Duodenal mucosa (tissue), 2 donors: ENCODE measurements around the gene TUBA4B.
A peak's percentile ranks its signal among the peaks of the same experiment; 100 is the strongest.

Source experiments
- H3K27ac ChIP-seq: one replicate; pipeline ENCODE4 v1.7.0; 2013; ENCODE audit warnings: low read depth, low read length
- H3K27me3 ChIP-seq, 2 donors: one replicate each; pipeline ENCODE4 v1.7.0; 2013; ENCODE audit warnings: low read length in 2 of 2, control low read depth in 1 of 2; ENCODE audit not compliant: insufficient read depth in 2 of 2, control insufficient read depth in 1 of 2
- H3K36me3 ChIP-seq, 2 donors: one replicate each; pipeline ENCODE4 v1.7.0; 2013; ENCODE audit warnings: low read length in 2 of 2, control low read depth in 1 of 2; ENCODE audit not compliant: insufficient read depth in 2 of 2, control insufficient read depth in 1 of 2
- H3K4me1 ChIP-seq, 2 donors: one replicate each; pipeline ENCODE4 v1.7.0; 2013; ENCODE audit warnings: low read length in 2 of 2, control low read depth in 1 of 2; ENCODE audit not compliant: insufficient read depth in 2 of 2, control insufficient read depth in 1 of 2
- H3K4me3 ChIP-seq, 2 donors: one replicate each; pipeline ENCODE4 v1.7.0; 2013; ENCODE audit warnings: low read length in 2 of 2, low read depth in 1 of 2
- H3K9ac ChIP-seq, 2 donors: one replicate each; pipeline ENCODE4 v1.7.0; 2013; ENCODE audit warnings: low read length in 2 of 2, low read depth in 1 of 2
- H3K9me3 ChIP-seq, 2 donors: one replicate each; pipeline ENCODE4 v1.7.0; 2013; ENCODE audit warnings: low read length in 2 of 2, control low read depth in 1 of 2; ENCODE audit not compliant: control insufficient read depth in 1 of 2

The TUBA4B gene

GRCh38 chr2:219274361-219274921, 21.4 kb downstream of the TUBA4B start:
- Histone ChIP-seq H3K9me3 (no peaks in the 10 kb centered on the region), H3K27ac (no peak overlapping the region), H3K9ac (no peak overlapping the region), H3K27me3 (no peaks in the 10 kb centered on the region), H3K4me1 (peaks cover 20 to 27% of the 10 kb centered on the region in 2 donors), H3K36me3 (no peaks in the 10 kb centered on the region), H3K4me3 (no peak overlapping the region)

- Histone ChIP-seq H3K4me3 (peak overlapping the region; percentile 59), H3K36me3 (peaks cover 7 to 14% of the 10 kb centered on the region in 2 donors), H3K9ac (peak overlapping the region; percentile 89), H3K27me3 (no peaks in the 10 kb centered on the region), H3K27ac (peak overlapping the region; percentile 95), H3K4me1 (peaks cover 21 to 28% of the 10 kb centered on the region in 2 donors), H3K9me3 (no peaks in the 10 kb centered on the region)
Observed at GRCh38 chr2:219277703-219278654, 24.9 kb downstream of the TUBA4B start.

GRCh38 chr2:219278655-219279150, 25.7 kb downstream of the TUBA4B start:
- H3K27ac ChIP-seq = peak overlapping the region; percentile 95
- peak overlapping the region; percentile 89 for H3K9ac ChIP-seq
- peaks cover 14 to 15% of the 10 kb centered on the region in 2 donors for H3K36me3 ChIP-seq
- peaks cover 21 to 28% of the 10 kb centered on the region in 2 donors for H3K4me1 ChIP-seq
- peak overlapping the region; percentile 59 to 69 for H3K4me3 ChIP-seq
- no peaks in the 10 kb centered on the region for H3K9me3 ChIP-seq
- no peaks in the 10 kb centered on the region for H3K27me3 ChIP-seq

- H3K36me3 ChIP-seq = peaks cover 15 to 21% of the 10 kb centered on the region in 2 donors
- H3K27ac ChIP-seq = peak within 1 kb of the TSS; percentile 95
- H3K9ac ChIP-seq = peak within 1 kb of the TSS; percentile 89
- H3K27me3 ChIP-seq = no peaks in the 10 kb centered on the region
- H3K4me3 ChIP-seq = peak within 1 kb of the TSS; percentile 71
- H3K9me3 ChIP-seq = no peaks in the 10 kb centered on the region
- peaks cover 21 to 28% of the 10 kb centered on the region in 2 donors for H3K4me1 ChIP-seq
Observed at GRCh38 chr2:219279151-219279915, 26.3 kb downstream of the TUBA4B start, which contains the start of gene DNAJB2. DNAJB2 (plus strand) TSS chr2:219279366; CDS start chr2:219279834, 468 bp downstream.

GRCh38 chr2:219279916-219280516, 27.0 kb downstream of the TUBA4B start:
- Histone ChIP-seq H3K27ac (peak overlapping the region; percentile 95), H3K9ac (peak overlapping the region; percentile 81 to 86), H3K9me3 (no peaks in the 10 kb centered on the region), H3K4me3 (peak overlapping the region; percentile 71), H3K4me1 (peaks cover 21 to 28% of the 10 kb centered on the region in 2 donors), H3K36me3 (peaks cover 17 to 28% of the 10 kb centered on the region in 2 donors), H3K27me3 (no peaks in the 10 kb centered on the region)

GRCh38 chr2:219280651-219281050, 27.6 kb downstream of the TUBA4B start:
- H3K4me3 ChIP-seq = no peak overlapping the region
- H3K9ac ChIP-seq = peak overlapping the region in 1 of 2 donors; percentile 5
- peaks cover 21 to 28% of the 10 kb centered on the region in 2 donors for H3K4me1 ChIP-seq
- no peaks in the 10 kb centered on the region for H3K27me3 ChIP-seq
- H3K36me3 ChIP-seq = peaks cover 19 to 33% of the 10 kb centered on the region in 2 donors
- no peak overlapping the region for H3K27ac ChIP-seq
- H3K9me3 ChIP-seq = no peaks in the 10 kb centered on the region

- Histone ChIP-seq H3K4me3 (no peak overlapping the region), H3K27me3 (no peaks in the 10 kb centered on the region), H3K9me3 (no peaks in the 10 kb centered on the region), H3K4me1 (peaks cover 21 to 28% of the 10 kb centered on the region in 2 donors), H3K9ac (no peak overlapping the region), H3K27ac (no peak overlapping the region), H3K36me3 (peaks cover 19 to 37% of the 10 kb centered on the region in 2 donors)
Observed at GRCh38 chr2:219281588-219281987, 28.5 kb downstream of the TUBA4B start.

- Histone ChIP-seq H3K27me3 (no peaks in the 10 kb centered on the region), H3K4me3 (no peak overlapping the region), H3K36me3 (peaks cover 19 to 40% of the 10 kb centered on the region in 2 donors), H3K9me3 (no peaks in the 10 kb centered on the region), H3K4me1 (peaks cover 21 to 25% of the 10 kb centered on the region in 2 donors), H3K27ac (no peak overlapping the region), H3K9ac (no peak overlapping the region)
Observed at GRCh38 chr2:219282375-219282774, 29.3 kb downstream of the TUBA4B start.

- no peak overlapping the region for H3K9ac ChIP-seq
- no peaks in the 10 kb centered on the region for H3K9me3 ChIP-seq
- H3K4me3 ChIP-seq = no peak overlapping the region
- H3K27ac ChIP-seq = no peak overlapping the region
- H3K4me1 ChIP-seq = peaks cover 18% of the 10 kb centered on the region in 2 donors
- H3K36me3 ChIP-seq = peaks cover 19 to 40% of the 10 kb centered on the region in 2 donors
- H3K27me3 ChIP-seq = no peaks in the 10 kb centered on the region
Observed at GRCh38 chr2:219282943-219283581, 30.0 kb downstream of the TUBA4B start.
